22Rv1 (cell line): ENCODE results near the gene VAPB.

Source experiments
- ZFX ChIP-seq: fragments of 450-650 bp; IDR thresholded peaks from 2 replicates; pipeline ENCODE4 v1.6.1; 2017; ENCODE audit warnings: antibody characterized with exemption, borderline replicate concordance
- TF ChIP-seq, protein P1 (sequence below): fragments of 450-650 bp; IDR thresholded peaks from 2 replicates; pipeline ENCODE4 v1.5.1; 2017; ENCODE audit warnings: mild to moderate bottlenecking

GRCh38 chr20:58495623-58496428 lies 106.8 kb downstream of the VAPB start:
- TF ChIP-seq, protein P1, sequence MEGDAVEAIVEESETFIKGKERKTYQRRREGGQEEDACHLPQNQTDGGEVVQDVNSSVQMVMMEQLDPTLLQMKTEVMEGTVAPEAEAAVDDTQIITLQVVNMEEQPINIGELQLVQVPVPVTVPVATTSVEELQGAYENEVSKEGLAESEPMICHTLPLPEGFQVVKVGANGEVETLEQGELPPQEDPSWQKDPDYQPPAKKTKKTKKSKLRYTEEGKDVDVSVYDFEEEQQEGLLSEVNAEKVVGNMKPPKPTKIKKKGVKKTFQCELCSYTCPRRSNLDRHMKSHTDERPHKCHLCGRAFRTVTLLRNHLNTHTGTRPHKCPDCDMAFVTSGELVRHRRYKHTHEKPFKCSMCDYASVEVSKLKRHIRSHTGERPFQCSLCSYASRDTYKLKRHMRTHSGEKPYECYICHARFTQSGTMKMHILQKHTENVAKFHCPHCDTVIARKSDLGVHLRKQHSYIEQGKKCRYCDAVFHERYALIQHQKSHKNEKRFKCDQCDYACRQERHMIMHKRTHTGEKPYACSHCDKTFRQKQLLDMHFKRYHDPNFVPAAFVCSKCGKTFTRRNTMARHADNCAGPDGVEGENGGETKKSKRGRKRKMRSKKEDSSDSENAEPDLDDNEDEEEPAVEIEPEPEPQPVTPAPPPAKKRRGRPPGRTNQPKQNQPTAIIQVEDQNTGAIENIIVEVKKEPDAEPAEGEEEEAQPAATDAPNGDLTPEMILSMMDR = no peak
- no peak for TF ChIP-seq ZFX
